HepG2 (cell line): ENCODE results near the gene MBLAC2. TPM values are rescaled to one million over a fixed set of nuclear protein-coding genes. Genes with fewer than 3 reads are reported as not detected.
A peak's percentile ranks its signal among the peaks of the same experiment; 100 is the strongest.

Source experiments
- ARID2 ChIP-seq: sonication (generic); formaldehyde crosslinking; IDR thresholded peaks from 2 replicates; pipeline ENCODE4 v1.8.1; 2022; ENCODE audit warnings: mild to moderate bottlenecking, missing genetic modification reagents, borderline replicate concordance
- CBX5 ChIP-seq: sonication (generic); formaldehyde crosslinking; IDR thresholded peaks from 2 replicates; pipeline ENCODE4 v1.4.0; 2020; ENCODE audit warnings: missing genetic modification reagents, borderline replicate concordance
- DZIP1 ChIP-seq: sonication (generic); formaldehyde crosslinking; IDR thresholded peaks from 2 replicates; pipeline ENCODE4 v1.5.0; 2020; ENCODE audit warnings: mild to moderate bottlenecking, missing genetic modification reagents
- EEA1 ChIP-seq: sonication (generic); formaldehyde crosslinking; IDR thresholded peaks from 2 replicates; pipeline ENCODE4 v1.5.1; 2020; ENCODE audit warnings: mild to moderate bottlenecking, missing genetic modification reagents, borderline replicate concordance
- FLYWCH1 ChIP-seq: sonication (generic); formaldehyde crosslinking; IDR thresholded peaks from 2 replicates; pipeline ENCODE4 v1.8.1; 2023; ENCODE audit warnings: mild to moderate bottlenecking, missing genetic modification reagents
- HNF4G ChIP-seq, 2 experiments: sonication (generic) in 1 of 2; formaldehyde crosslinking in 1 of 2; IDR thresholded peaks; 2 replicates each; pipeline versions ENCODE4 v1.4.0 to v1.6.1; 2011 to 2020; ENCODE audit warnings: borderline replicate concordance in 2 of 2, low read depth in 2 of 2, mild to moderate bottlenecking in 2 of 2, low read length in 1 of 2, missing genetic modification reagents in 1 of 2, moderate library complexity in 1 of 2
- HNRNPUL1 ChIP-seq: fragments of 200-400 bp; formaldehyde crosslinking; IDR thresholded peaks from 2 replicates; pipeline ENCODE4 v1.6.1; 2017; ENCODE audit warnings: low read depth, mild to moderate bottlenecking, low read length, moderate library complexity
- KAT2B ChIP-seq: fragments of 150-350 bp; IDR thresholded peaks from 2 replicates; pipeline ENCODE4 v1.6.1; 2014; ENCODE audit warnings: low read depth, low read length, borderline replicate concordance
- KDM5A ChIP-seq: fragments of 200-600 bp; sonication (generic); IDR thresholded peaks from 2 replicates; pipeline ENCODE4 v1.7.0; 2018; ENCODE audit warnings: antibody characterized with exemption, mild to moderate bottlenecking, low read length, borderline replicate concordance
- KMT2A ChIP-seq: sonication (generic); formaldehyde crosslinking; IDR thresholded peaks from 2 replicates; pipeline ENCODE4 v1.4.0; 2020; ENCODE audit warnings: missing genetic modification reagents
- NFE2 ChIP-seq: sonication (generic); formaldehyde crosslinking; IDR thresholded peaks from 2 replicates; pipeline ENCODE4 v1.4.0; 2020; ENCODE audit warnings: missing genetic modification reagents
- RELA ChIP-seq: sonication (generic); formaldehyde crosslinking; IDR thresholded peaks from 2 replicates; pipeline ENCODE4 v1.4.0; 2020; ENCODE audit warnings: missing genetic modification reagents
- SAP130 ChIP-seq: IDR thresholded peaks from 2 replicates; pipeline ENCODE4 v1.6.1; 2016; ENCODE audit warnings: low read depth
- SATB2 ChIP-seq: sonication (generic); formaldehyde crosslinking; IDR thresholded peaks from 2 replicates; pipeline ENCODE4 v1.5.0; 2020; ENCODE audit warnings: missing genetic modification reagents
- SMARCC2 ChIP-seq: fragments of 450-650 bp; IDR thresholded peaks from 2 replicates; pipeline ENCODE4 v1.6.1; 2017; ENCODE audit warnings: antibody characterized with exemption, mild to moderate bottlenecking
- TCF7 ChIP-seq: sonication (generic); IDR thresholded peaks from 2 replicates; pipeline ENCODE4 v1.6.1; 2016; ENCODE audit warnings: antibody characterized with exemption, low read depth
- TEAD2 ChIP-seq: sonication (generic); formaldehyde crosslinking; IDR thresholded peaks from 2 replicates; pipeline ENCODE4 v1.9.0; 2021; ENCODE audit warnings: missing genetic modification reagents
- ZFY ChIP-seq: sonication (generic); formaldehyde crosslinking; IDR thresholded peaks from 2 replicates; pipeline ENCODE4 v1.4.0; 2020; ENCODE audit warnings: missing genetic modification reagents
- ZNF292 ChIP-seq: sonication (generic); formaldehyde crosslinking; IDR thresholded peaks from 2 replicates; pipeline ENCODE4 v1.8.1; 2022; ENCODE audit warnings: mild to moderate bottlenecking, low read depth, missing genetic modification reagents, borderline replicate concordance
- ZNF329 ChIP-seq: sonication (generic); formaldehyde crosslinking; IDR thresholded peaks from 2 replicates; pipeline ENCODE4 v1.9.0; 2021; ENCODE audit warnings: low read depth, mild to moderate bottlenecking, missing genetic modification reagents
- ZNF446 ChIP-seq: sonication (generic); formaldehyde crosslinking; IDR thresholded peaks from 2 replicates; pipeline ENCODE4 v1.5.0; 2020; ENCODE audit warnings: mild to moderate bottlenecking, missing genetic modification reagents
- ZNF576 ChIP-seq: sonication (generic); formaldehyde crosslinking; IDR thresholded peaks from 2 replicates; pipeline ENCODE4 v1.4.0; 2020; ENCODE audit warnings: mild to moderate bottlenecking, missing genetic modification reagents
- polyA plus RNA-seq, 8 experiments: library from polyadenylated mRNA; depleted of rRNA in 3 of 8; stranded (reverse) in 7 of 8; unstranded in 1 of 8; fragments of >200 nt; fragmentation: Illumina TruSeq in 4 of 8; extraction: Trizol in 4 of 8; gene quantifications; 2 replicates each; pipeline versions ENCODE4 v1.2.1 to v1.2.3, GENCODE V29; 2011 to 2016; ENCODE audit warnings: low read depth in 4 of 8, missing spikeins in 1 of 8, mixed read lengths in 1 of 8; ENCODE audit not compliant: insufficient read depth in 1 of 8
- total RNA-seq, 5 experiments: library from RNA; depleted of rRNA; stranded (reverse); fragments of >200 nt; fragmentation: Illumina TruSeq; extraction: Trizol; gene quantifications; 2 replicates each; pipeline ENCODE4 v1.2.3, GENCODE V29; 2016; ENCODE audit warnings: low read depth in 1 of 5
- TF ChIP-seq, protein P1 (sequence below): sonication (generic); formaldehyde crosslinking; IDR thresholded peaks from 2 replicates; pipeline ENCODE4 v1.8.1; 2023; ENCODE audit warnings: missing genetic modification reagents, mild to moderate bottlenecking, borderline replicate concordance
- TF ChIP-seq, protein P2 (sequence below): IDR thresholded peaks from 2 replicates; pipeline ENCODE4 v1.6.1; 2018; ENCODE audit warnings: missing genetic modification reagents, mild to moderate bottlenecking, missing compliant biosample characterization

The MBLAC2 gene
- total and polyA plus RNA-seq, 2 of the 13 experiments (the other 11 are each of a cell fraction or from before 2014, with no cell fraction given) = 2.9 to 4.1 TPM

- TF ChIP-seq HNF4G (IDR thresholded peaks at IDR 0.05; ENCODE audit: borderline replicate concordance, low read depth, low read length) (peak; percentile 30; the same call in 1 of the 2 replicates), HNF4G (CRISPR knock-in tag; IDR thresholded peaks at IDR 0.05; ENCODE audit: borderline replicate concordance, low read depth) (no peak), HNRNPUL1 (0 out of 2 replicates have a peak, but pooled peaks have one; percentile 28), DZIP1 (CRISPR knock-in tag) (peak; percentile 20; the same call in 1 of the 2 replicates), SATB2 (CRISPR knock-in tag) (peak; percentile 41; the same call in 1 of the 2 replicates), ZNF446 (CRISPR knock-in tag) (no peak; the same call in 1 of the 2 replicates), TCF7 (no peak), KAT2B (no peak), EEA1 (CRISPR knock-in tag) (no peak), CBX5 (CRISPR knock-in tag) (no peak; the same call in 1 of the 2 replicates), SMARCC2 (no peak), ZFY (CRISPR knock-in tag) (peak; percentile 79; the same call in 1 of the 2 replicates), KMT2A (no peak; the same call in 1 of the 2 replicates), TEAD2 (no peak), KDM5A (peak; percentile 31; the same call in 1 of the 2 replicates), ZNF329 (CRISPR knock-in tag) (no peak), ZNF576 (peak; percentile 95), ARID2 (CRISPR knock-in tag) (no peak), FLYWCH1 (CRISPR knock-in tag) (no peak), RELA (CRISPR knock-in tag) (0 out of 2 replicates have a peak, but pooled peaks have one; percentile 34), SAP130 (CRISPR knock-in tag) (peak; percentile 92), NFE2 (CRISPR knock-in tag) (no peak), ZNF292 (CRISPR knock-in tag) (peak; percentile 93)
- TF ChIP-seq, protein P1, sequence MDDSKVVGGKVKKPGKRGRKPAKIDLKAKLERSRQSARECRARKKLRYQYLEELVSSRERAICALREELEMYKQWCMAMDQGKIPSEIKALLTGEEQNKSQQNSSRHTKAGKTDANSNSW = no peak
- TF ChIP-seq, protein P2, sequence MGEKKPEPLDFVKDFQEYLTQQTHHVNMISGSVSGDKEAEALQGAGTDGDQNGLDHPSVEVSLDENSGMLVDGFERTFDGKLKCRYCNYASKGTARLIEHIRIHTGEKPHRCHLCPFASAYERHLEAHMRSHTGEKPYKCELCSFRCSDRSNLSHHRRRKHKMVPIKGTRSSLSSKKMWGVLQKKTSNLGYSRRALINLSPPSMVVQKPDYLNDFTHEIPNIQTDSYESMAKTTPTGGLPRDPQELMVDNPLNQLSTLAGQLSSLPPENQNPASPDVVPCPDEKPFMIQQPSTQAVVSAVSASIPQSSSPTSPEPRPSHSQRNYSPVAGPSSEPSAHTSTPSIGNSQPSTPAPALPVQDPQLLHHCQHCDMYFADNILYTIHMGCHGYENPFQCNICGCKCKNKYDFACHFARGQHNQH = peak; percentile 76; the same call in 1 of the 2 replicates
Measured at GRCh38 chr5:90474235-90475107, at the start of gene MBLAC2, which contains the start of gene POLR3G (continued).
